SK-N-SH (cell line): ENCODE measurements around the gene KLHL30. TPM values are rescaled to one million over a fixed set of nuclear protein-coding genes. Genes with fewer than 3 reads are reported as not detected.

Source experiments
- CTCF ChIA-PET: fragments of 300-600, 350-600 bp; formaldehyde crosslinking; extraction: SDS; loops from one replicate; lab custom pipeline; 2021; lab: Yijun Ruan, JAX
- POLR2A ChIA-PET: fragments of 350-600 bp; sonication (Branson Sonifier 250); formaldehyde crosslinking; extraction: SDS; loops from one replicate; lab custom pipeline; 2020; ENCODE audit warnings: antibody characterized with exemption, inconsistent platforms; lab: Yijun Ruan, JAX
- DNase-seq: peaks from one replicate; pipeline ENCODE4 v3.0.0; 2012
- H2AFZ ChIP-seq: fragments of 200-600 bp; sonication (generic); 2 replicates; pipeline ENCODE4 v1.8.1; 2016; ENCODE audit warnings: antibody characterized with exemption, mild to moderate bottlenecking, low read depth
- H3F3A ChIP-seq: fragments of 200-600 bp; sonication (generic); replicated peaks from 2 replicates; pipeline ENCODE3; 2016; ENCODE audit warnings: antibody characterized with exemption, mild to moderate bottlenecking; ENCODE audit not compliant: insufficient read depth
- H3K27ac ChIP-seq, 2 experiments: fragments of 200-500 bp in 1 of 2; fragments of 200-600 bp in 1 of 2; sonication (Bioruptor generic) in 1 of 2; sonication (generic), shearing (Covaris generic) in 1 of 2; 2 replicates each; pipeline versions ENCODE4 v1.5.1 to v1.6.1; 2014 to 2016; ENCODE audit warnings: low read depth in 2 of 2, inconsistent platforms in 1 of 2, low read length in 1 of 2, mild to moderate bottlenecking in 1 of 2, mixed read lengths in 1 of 2
- H3K27me3 ChIP-seq: fragments of 200-600 bp; sonication (generic), shearing (Covaris generic); 2 replicates; pipeline ENCODE4 v1.6.1; 2016; ENCODE audit warnings: mixed run types; ENCODE audit not compliant: insufficient read depth
- H3K36me3 ChIP-seq, 2 experiments: fragments of 200-500 bp in 1 of 2; fragments of 200-600 bp in 1 of 2; sonication (Bioruptor generic) in 1 of 2; sonication (generic) in 1 of 2; replicated peaks in 1 of 2; 2 replicates each; pipeline versions ENCODE3 to v1.5.1; 2014 to 2016; ENCODE audit warnings: low read length in 1 of 2, mild to moderate bottlenecking in 1 of 2; ENCODE audit not compliant: insufficient read depth in 2 of 2, control insufficient read depth in 1 of 2
- H3K4me1 ChIP-seq, 2 experiments: fragments of 200-500 bp in 1 of 2; fragments of 200-600 bp in 1 of 2; sonication (Bioruptor generic) in 1 of 2; sonication (generic), shearing (Covaris generic) in 1 of 2; 2 replicates each; pipeline versions ENCODE4 v1.5.1 to v1.6.1; 2014 to 2016; ENCODE audit warnings: low read depth in 1 of 2, low read length in 1 of 2, mixed run types in 1 of 2; ENCODE audit not compliant: insufficient read depth in 2 of 2, control insufficient read depth in 1 of 2
- H3K4me2 ChIP-seq: fragments of 200-600 bp; sonication (generic), shearing (Covaris generic); 2 replicates; pipeline ENCODE4 v1.6.1; 2017; ENCODE audit warnings: mixed run types
- H3K4me3 ChIP-seq, 2 experiments: fragments of 200-500 bp in 1 of 2; fragments of 200-600 bp in 1 of 2; sonication (Bioruptor generic) in 1 of 2; sonication (generic), shearing (Covaris generic) in 1 of 2; 2 replicates each; pipeline versions ENCODE4 v1.5.1 to v1.8.1; 2014 to 2016; ENCODE audit warnings: low read depth in 2 of 2, inconsistent platforms in 1 of 2, low read length in 1 of 2, mild to moderate bottlenecking in 1 of 2, mixed read lengths in 1 of 2, moderate library complexity in 1 of 2
- H3K79me2 ChIP-seq: fragments of 200-600 bp; sonication (generic); 2 replicates; pipeline ENCODE4 v1.8.1; 2017; ENCODE audit warnings: mild to moderate bottlenecking; ENCODE audit not compliant: insufficient read depth
- H3K9ac ChIP-seq: fragments of 200-600 bp; sonication (generic); 2 replicates; pipeline ENCODE4 v1.6.1; 2017; ENCODE audit warnings: mixed run types
- H3K9me2 ChIP-seq: fragments of 200-600 bp; sonication (generic); 2 replicates; pipeline ENCODE4 v1.6.1; 2017; ENCODE audit warnings: mixed run types
- H3K9me3 ChIP-seq: fragments of 200-600 bp; sonication (generic); 2 replicates; pipeline ENCODE4 v1.6.1; 2017; ENCODE audit warnings: mixed run types, mild to moderate bottlenecking, moderate library complexity
- H4K20me1 ChIP-seq: fragments of 200-600 bp; sonication (generic); 2 replicates; pipeline ENCODE4 v1.6.1; 2017; ENCODE audit warnings: mild to moderate bottlenecking, mixed run types; ENCODE audit not compliant: insufficient read depth
- CHD2 ChIP-seq: fragments of 150-350 bp; IDR thresholded peaks from 2 replicates; pipeline ENCODE4 v1.6.1; 2018; ENCODE audit warnings: low read length; ENCODE audit not compliant: partially characterized antibody
- EP300 ChIP-seq, 2 experiments: IDR thresholded peaks; 2 replicates each; pipeline versions ENCODE4 v1.4.0 to v1.6.1; 2012; ENCODE audit warnings: borderline replicate concordance in 1 of 2, low read depth in 1 of 2, low read length in 1 of 2
- GABPA ChIP-seq: IDR thresholded peaks from 2 replicates; pipeline ENCODE4 v1.4.0; 2012; ENCODE audit warnings: low read depth, mild to moderate bottlenecking
- GATA2 ChIP-seq: sonication (generic); formaldehyde crosslinking; IDR thresholded peaks from 2 replicates; pipeline ENCODE4 v1.5.0; 2020; ENCODE audit warnings: mild to moderate bottlenecking, missing genetic modification reagents
- IRF3 ChIP-seq: fragments of 150-350 bp; IDR thresholded peaks from 2 replicates; pipeline ENCODE4 v1.6.1; 2016; ENCODE audit warnings: mild to moderate bottlenecking, low read depth, low read length
- MAX ChIP-seq: IDR thresholded peaks from 2 replicates; pipeline ENCODE4 v1.4.0; 2012; ENCODE audit warnings: low read depth
- MEF2A ChIP-seq: IDR thresholded peaks from 2 replicates; pipeline ENCODE4 v1.4.0; 2012; ENCODE audit warnings: low read depth, borderline replicate concordance
- MXI1 ChIP-seq: IDR thresholded peaks from 2 replicates; pipeline ENCODE4 v1.6.1; 2012; ENCODE audit warnings: mild to moderate bottlenecking, low read depth, low read length, improper control_type of control experiment
- NFIC ChIP-seq: IDR thresholded peaks from 2 replicates; pipeline ENCODE4 v1.4.0; 2012; ENCODE audit warnings: borderline replicate concordance
- NRF1 ChIP-seq: IDR thresholded peaks from 2 replicates; pipeline ENCODE4 v1.6.1; 2012; ENCODE audit warnings: low read depth, mild to moderate bottlenecking, low read length
- PBX3 ChIP-seq: IDR thresholded peaks from 2 replicates; pipeline ENCODE4; 2012
- RCOR1 ChIP-seq: fragments of 150-350 bp; IDR thresholded peaks from 2 replicates; pipeline ENCODE4 v1.6.1; 2017; ENCODE audit warnings: antibody characterized with exemption, low read length
- RXRA ChIP-seq: IDR thresholded peaks from 2 replicates; pipeline ENCODE4 v1.4.0; 2012; ENCODE audit warnings: low read depth, mild to moderate bottlenecking, borderline replicate concordance
- SIN3A ChIP-seq: IDR thresholded peaks from 2 replicates; pipeline ENCODE4 v1.6.1; 2012; ENCODE audit warnings: low read depth, mild to moderate bottlenecking, low read length, moderate library complexity, borderline replicate concordance
- TAF1 ChIP-seq: IDR thresholded peaks from 2 replicates; pipeline ENCODE4 v1.6.1; 2012; ENCODE audit warnings: low read depth, mild to moderate bottlenecking, low read length, moderate library complexity, borderline replicate concordance
- TCF12 ChIP-seq: IDR thresholded peaks from 2 replicates; pipeline ENCODE4 v1.4.0; 2012
- TEAD4 ChIP-seq: IDR thresholded peaks from 2 replicates; pipeline ENCODE4 v1.4.0; 2012; ENCODE audit warnings: mild to moderate bottlenecking, borderline replicate concordance; ENCODE audit not compliant: insufficient read depth
- USF2 ChIP-seq: fragments of 150-350 bp; IDR thresholded peaks from 2 replicates; pipeline ENCODE4 v1.6.1; 2017; ENCODE audit warnings: antibody characterized with exemption, low read length, low read depth, borderline replicate concordance
- WGBS: methylation state at CpG from one replicate; pipeline ENCODE4 v1.1.6; 2017; ENCODE audit warnings: low lambda C conversion rate; 5-methylcytosine and 5-hydroxymethylcytosine counted together
- polyA plus RNA-seq, 3 experiments: library from polyadenylated mRNA; depleted of rRNA; stranded (reverse); fragments of >200 nt; gene quantifications; 2 replicates each; pipeline ENCODE4 v1.2.3, GENCODE V29; 2012
- TF ChIP-seq, protein P1 (sequence below): IDR thresholded peaks from 2 replicates; pipeline ENCODE4 v1.4.0; 2012; ENCODE audit warnings: low read depth, borderline replicate concordance

Gene KLHL30
- polyA plus RNA-seq, 1 of the 3 experiments (the other 2 are of a cell fraction), result not detected

DNA sequence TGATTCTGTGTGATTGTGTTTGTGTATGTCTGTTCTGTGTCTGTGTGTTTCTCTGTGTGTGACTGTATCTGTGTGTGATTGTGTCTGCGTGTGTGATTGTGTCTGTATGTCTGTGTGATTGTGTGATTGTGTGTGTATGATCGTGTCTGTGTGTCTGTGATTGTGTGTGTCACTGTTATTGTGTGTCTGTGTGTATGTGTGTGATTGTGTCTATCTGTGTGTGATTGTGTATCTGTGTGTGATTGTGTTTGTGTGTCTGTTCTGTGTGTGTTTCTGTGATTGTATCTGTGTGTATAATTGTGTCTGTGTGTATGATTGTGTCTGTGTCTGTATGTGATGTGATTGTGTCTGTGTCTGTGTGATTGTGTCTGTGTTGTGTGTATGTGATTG, 11.7 kb upstream of the KLHL30 start:
- no peak overlapping the region for H3K4me2 ChIP-seq
- H3K79me2 ChIP-seq, result no peaks in the 10 kb centered on the region
- DNase-seq, result no peak
- H3K36me3 ChIP-seq, result no peaks in the 10 kb centered on the region
- TF ChIP-seq MXI1, result no peak
- TF ChIP-seq GABPA, result no peak
- TF ChIP-seq IRF3, result no peak
- TF ChIP-seq PBX3, result no peak
- TF ChIP-seq CHD2, result no peak
- TF ChIP-seq SIN3A, result no peak
- no peak for TF ChIP-seq NRF1
- no peak for TF ChIP-seq GATA2 (CRISPR knock-in tag)
- no peak for TF ChIP-seq MAX
- TF ChIP-seq NFIC, result no peak
- no peak for TF ChIP-seq EP300 (IDR thresholded peaks at IDR 0.05; ENCODE audit: borderline replicate concordance in 1 of 2, low read depth in 1 of 2, low read length in 1 of 2)
- no peak for TF ChIP-seq RXRA
- TF ChIP-seq MEF2A, result no peak
- TF ChIP-seq TAF1, result no peak
- no peak for TF ChIP-seq RCOR1
- TF ChIP-seq USF2, result no peak
- no peak for TF ChIP-seq TCF12
- TF ChIP-seq, protein P1, sequence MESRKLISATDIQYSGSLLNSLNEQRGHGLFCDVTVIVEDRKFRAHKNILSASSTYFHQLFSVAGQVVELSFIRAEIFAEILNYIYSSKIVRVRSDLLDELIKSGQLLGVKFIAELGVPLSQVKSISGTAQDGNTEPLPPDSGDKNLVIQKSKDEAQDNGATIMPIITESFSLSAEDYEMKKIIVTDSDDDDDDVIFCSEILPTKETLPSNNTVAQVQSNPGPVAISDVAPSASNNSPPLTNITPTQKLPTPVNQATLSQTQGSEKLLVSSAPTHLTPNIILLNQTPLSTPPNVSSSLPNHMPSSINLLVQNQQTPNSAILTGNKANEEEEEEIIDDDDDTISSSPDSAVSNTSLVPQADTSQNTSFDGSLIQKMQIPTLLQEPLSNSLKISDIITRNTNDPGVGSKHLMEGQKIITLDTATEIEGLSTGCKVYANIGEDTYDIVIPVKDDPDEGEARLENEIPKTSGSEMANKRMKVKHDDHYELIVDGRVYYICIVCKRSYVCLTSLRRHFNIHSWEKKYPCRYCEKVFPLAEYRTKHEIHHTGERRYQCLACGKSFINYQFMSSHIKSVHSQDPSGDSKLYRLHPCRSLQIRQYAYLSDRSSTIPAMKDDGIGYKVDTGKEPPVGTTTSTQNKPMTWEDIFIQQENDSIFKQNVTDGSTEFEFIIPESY, result no peak
- no peak for TF ChIP-seq TEAD4
- ChIA-PET POLR2A (no interaction called here), CTCF (no interaction called here)
- WGBS, result 80% methylated on average over 2 of the region's 2 CpGs
- no peaks in the 10 kb centered on the region for H3K9me2 ChIP-seq
- no peaks in the 10 kb centered on the region for H3K4me1 ChIP-seq
- no peaks in the 10 kb centered on the region for H4K20me1 ChIP-seq
- H3F3A ChIP-seq, result no peaks in the 10 kb centered on the region
- no peaks in the 10 kb centered on the region for H3K9me3 ChIP-seq
- no peak overlapping the region for H3K4me3 ChIP-seq
- no peak overlapping the region for H3K27ac ChIP-seq
- H2AFZ ChIP-seq, result no peak overlapping the region
- no peaks in the 10 kb centered on the region for H3K27me3 ChIP-seq
- no peak overlapping the region for H3K9ac ChIP-seq
